GM21529 (cell line): ENCODE results near the gene HSPB8.

Experiments used
- ATAC-seq: cut with Tn5 transposase; IDR thresholded peaks from one replicate; pipeline ENCODE4 v1.9.1; 2021; ENCODE audit not compliant: unreplicated experiment

Gene HSPB8

GRCh38 chr12:119169150-119169549 is 9.6 kb upstream of the HSPB8 start:
- ATAC-seq, result no peak

GRCh38 chr12:119171291-119171690 is 7.4 kb upstream of the HSPB8 start:
- no peak for ATAC-seq

GRCh38 chr12:119171691-119172425 is 6.9 kb upstream of the HSPB8 start:
- no peak for ATAC-seq

GRCh38 chr12:119175081-119175480 is 3.6 kb upstream of the HSPB8 start:
- no peak for ATAC-seq

GRCh38 chr12:119176267-119177055 is 2.3 kb upstream of the HSPB8 start:
- ATAC-seq, result no peak

- ATAC-seq, result no peak
Measured at GRCh38 chr12:119177056-119177325, 1.7 kb upstream of the HSPB8 start.

GRCh38 chr12:119177724-119178380 is 879 bp upstream of the HSPB8 start:
- ATAC-seq, result no peak

- ATAC-seq, result no peak
Measured at GRCh38 chr12:119179335-119180021, 747 bp downstream of the HSPB8 start.

GRCh38 chr12:119180380-119181040 is 1.8 kb downstream of the HSPB8 start:
- ATAC-seq, result no peak

- no peak for ATAC-seq
Measured at GRCh38 chr12:119181202-119181601, 2.5 kb downstream of the HSPB8 start.

- no peak for ATAC-seq
Measured at GRCh38 chr12:119181944-119182343, 3.2 kb downstream of the HSPB8 start.

- no peak for ATAC-seq
Measured at GRCh38 chr12:119182701-119183493, 4.2 kb downstream of the HSPB8 start.

GRCh38 chr12:119183942-119184695 is 5.4 kb downstream of the HSPB8 start:
- no peak for ATAC-seq

- no peak for ATAC-seq
Measured at GRCh38 chr12:119195256-119195655, 16.5 kb downstream of the HSPB8 start.

- no peak for ATAC-seq
Measured at GRCh38 chr12:119198440-119198839, 19.7 kb downstream of the HSPB8 start.

- ATAC-seq, result no peak
Measured at GRCh38 chr12:119200601-119201000, 21.9 kb downstream of the HSPB8 start.

GRCh38 chr12:119201789-119202543 is 23.2 kb downstream of the HSPB8 start:
- ATAC-seq, result no peak

GRCh38 chr12:119202544-119202943 is 23.8 kb downstream of the HSPB8 start:
- ATAC-seq, result no peak

GRCh38 chr12:119204131-119204530 is 25.4 kb downstream of the HSPB8 start:
- no peak for ATAC-seq
